ENCODE data around the gene GNRH2. TPM values are rescaled to one million over a fixed set of nuclear protein-coding genes. Genes with fewer than 3 reads are reported as not detected.

GNRH2 gene, protein sequence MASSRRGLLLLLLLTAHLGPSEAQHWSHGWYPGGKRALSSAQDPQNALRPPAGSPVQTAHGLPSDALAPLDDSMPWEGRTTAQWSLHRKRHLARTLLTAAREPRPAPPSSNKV
- under 0.01 TPM in 1 of 2 replicates, not detected in the other for total RNA-seq

GRCh38 chr20:3043322-3043721 is at the start of gene GNRH2:
GNRH2 (plus strand) TSS chr20:3043622; CDS start chr20:3044415, 793 bp downstream.
- no peak for DNase-seq (ENCODE audit: low read depth)
- TF ChIP-seq CTCF (IDR thresholded peaks at IDR 0.05; ENCODE audit: insufficient read depth, low read depth, low read length) = no peak
- no peak within 1 kb of the TSS for H3K4me3 ChIP-seq (ENCODE audit: low read depth, low read length)

DNA sequence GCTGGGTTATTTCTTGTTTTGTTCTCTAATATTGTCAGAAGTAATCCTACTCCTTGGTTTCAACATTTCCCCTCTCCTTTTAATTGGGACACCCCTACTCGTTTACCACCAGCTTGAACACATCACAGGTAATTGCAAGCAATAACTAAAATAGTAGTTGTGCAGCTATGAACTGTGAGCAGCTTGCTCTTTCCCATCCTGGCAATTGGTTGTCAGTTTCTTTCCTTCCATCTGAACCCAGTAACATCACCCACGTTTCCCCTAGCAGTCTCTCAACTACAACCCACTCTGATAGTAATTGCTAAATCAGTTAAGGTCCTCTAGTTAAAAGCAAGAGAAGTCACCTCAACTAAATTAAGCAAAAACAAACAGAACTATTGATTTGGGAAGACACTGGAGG is 47.6 kb upstream of the GNRH2 start:
- no peak for TF ChIP-seq CTCF (IDR thresholded peaks at IDR 0.05; ENCODE audit: insufficient read depth, low read depth, low read length)
- H3K4me3 ChIP-seq (ENCODE audit: low read depth, low read length) = no peak overlapping the region
- DNase-seq (ENCODE audit: low read depth) = no peak

DNA sequence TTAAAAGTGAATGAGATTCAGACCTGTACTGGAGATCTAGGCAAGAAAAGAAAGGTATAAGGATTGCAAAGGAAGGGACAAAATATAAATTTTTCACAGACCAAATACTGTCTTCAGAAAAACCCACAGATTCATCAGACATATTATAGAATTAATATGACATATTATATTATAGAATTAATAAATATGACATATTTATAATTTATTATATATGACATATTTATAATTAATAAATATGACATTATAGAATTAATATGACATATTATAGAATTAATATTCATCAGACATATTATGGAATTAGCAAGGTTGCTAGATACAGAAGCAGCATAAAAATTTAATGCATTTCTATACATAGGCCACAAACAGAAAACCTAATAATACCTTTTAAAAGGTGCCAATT is 44.7 kb upstream of the GNRH2 start:
- DNase-seq (ENCODE audit: low read depth) = no peak
- no peak for TF ChIP-seq CTCF (IDR thresholded peaks at IDR 0.05; ENCODE audit: insufficient read depth, low read depth, low read length)
- no peak overlapping the region for H3K4me3 ChIP-seq (ENCODE audit: low read depth, low read length)

DNA sequence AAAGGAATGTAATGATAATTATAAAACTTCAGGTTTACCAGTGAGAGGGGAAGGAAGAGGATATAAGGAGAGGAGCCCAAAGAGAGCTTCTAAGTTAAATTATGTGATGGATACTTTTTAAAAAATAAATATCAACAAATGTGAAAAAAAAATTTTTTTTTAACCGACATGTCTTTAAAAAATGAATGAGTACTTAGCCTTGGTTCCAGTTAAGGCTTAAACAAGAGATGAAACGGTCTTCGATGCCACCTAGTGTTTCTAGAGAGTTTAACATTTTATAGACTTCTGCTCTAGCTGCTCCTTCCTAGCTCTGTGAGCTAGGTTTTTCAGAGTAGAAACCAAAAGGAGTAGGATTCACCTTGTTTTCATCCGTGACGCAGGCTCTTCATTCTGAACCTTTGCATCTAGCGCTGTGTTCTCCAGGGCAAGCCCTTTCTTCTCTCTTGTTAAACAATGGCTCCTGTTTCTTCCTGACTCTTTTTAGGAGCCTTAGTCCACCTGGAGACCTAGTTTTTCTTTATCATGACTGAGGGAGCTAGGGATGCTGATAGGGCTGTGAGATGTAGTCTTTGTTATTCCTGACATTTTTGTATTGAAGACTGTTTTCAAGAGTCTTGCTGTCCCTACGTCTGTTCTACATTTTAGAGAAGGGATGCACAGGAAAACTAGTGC is 42.4 kb upstream of the GNRH2 start:
- H3K4me3 ChIP-seq (ENCODE audit: low read depth, low read length) = no peak overlapping the region
- TF ChIP-seq CTCF (IDR thresholded peaks at IDR 0.05; ENCODE audit: insufficient read depth, low read depth, low read length) = peak; percentile 14
- DNase-seq (ENCODE audit: low read depth) = peak; percentile 45

- no peak overlapping the region for H3K4me3 ChIP-seq (ENCODE audit: low read depth, low read length)
- TF ChIP-seq CTCF (IDR thresholded peaks at IDR 0.05; ENCODE audit: insufficient read depth, low read depth, low read length) = no peak
- DNase-seq (ENCODE audit: low read depth) = no peak
These were observed 40.0 kb upstream of the GNRH2 start for GRCh38 chr20:3003416-3003815.

DNA sequence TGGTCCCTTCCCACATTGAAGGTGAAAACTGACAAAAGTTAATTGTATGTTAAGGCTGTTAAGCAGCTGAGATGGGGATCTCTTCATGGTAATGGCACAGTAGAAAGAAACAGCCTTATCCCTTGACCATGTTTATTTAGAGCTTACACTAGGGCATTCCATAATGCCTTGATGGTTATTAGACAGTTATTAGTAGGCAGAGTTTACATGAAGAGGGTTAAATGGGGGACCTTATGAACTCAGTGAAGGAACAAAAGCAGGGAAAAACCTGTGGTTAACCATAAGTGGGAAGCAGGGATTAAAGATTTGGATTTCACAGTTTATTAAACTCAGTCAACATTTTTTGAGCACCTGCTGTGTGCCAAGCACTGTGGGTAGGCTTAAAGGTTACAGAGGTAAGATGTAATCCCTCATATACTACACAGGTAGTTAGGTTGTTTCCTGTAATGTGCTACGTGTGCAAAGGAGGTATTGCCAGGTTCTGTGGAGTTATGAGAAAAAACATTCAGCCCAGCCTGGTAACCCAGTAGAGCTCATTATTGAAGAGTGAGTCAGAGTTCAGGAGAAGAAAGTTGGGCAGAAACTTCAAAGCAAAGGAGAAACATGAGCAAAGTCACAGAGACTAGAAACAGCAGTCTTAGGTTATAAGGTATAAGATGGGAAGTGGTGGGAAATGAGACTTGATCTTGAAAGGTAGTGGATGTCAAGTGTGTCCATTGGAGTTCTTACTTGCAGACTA is 32.3 kb upstream of the GNRH2 start:
- no peak overlapping the region for H3K4me3 ChIP-seq (ENCODE audit: low read depth, low read length)
- no peak for TF ChIP-seq CTCF (IDR thresholded peaks at IDR 0.05; ENCODE audit: insufficient read depth, low read depth, low read length)
- DNase-seq (ENCODE audit: low read depth) = peak; percentile 74

Measured in fibroblast of villous mesenchyme (primary cell).